Prostate gland (tissue), 2 donors: ENCODE results near the gene VPS36.

Experiments
- POLR2A ChIP-seq: fragments of 450-650 bp; IDR thresholded peaks from one replicate; pipeline ENCODE4 v1.6.1; 2016; ENCODE audit warnings: antibody characterized with exemption, mild to moderate bottlenecking
- POLR2AphosphoS5 ChIP-seq: sonication (generic); formaldehyde crosslinking; IDR thresholded peaks from one replicate; pipeline ENCODE4 v1.6.1; 2017; ENCODE audit warnings: antibody characterized with exemption
- TF ChIP-seq, protein P1 (sequence below), 4 experiments: fragments of 200-600 bp in 2 of 4; fragments of 450-650 bp in 2 of 4; sonication (generic) in 2 of 4; IDR thresholded peaks; 1 replicate in 3 of 4; 2 replicates in 1 of 4; pipeline ENCODE4 v1.5.1; 2016 to 2019; ENCODE audit warnings: antibody characterized with exemption in 4 of 4, mild to moderate bottlenecking in 2 of 4, moderate library complexity in 2 of 4

DNA sequence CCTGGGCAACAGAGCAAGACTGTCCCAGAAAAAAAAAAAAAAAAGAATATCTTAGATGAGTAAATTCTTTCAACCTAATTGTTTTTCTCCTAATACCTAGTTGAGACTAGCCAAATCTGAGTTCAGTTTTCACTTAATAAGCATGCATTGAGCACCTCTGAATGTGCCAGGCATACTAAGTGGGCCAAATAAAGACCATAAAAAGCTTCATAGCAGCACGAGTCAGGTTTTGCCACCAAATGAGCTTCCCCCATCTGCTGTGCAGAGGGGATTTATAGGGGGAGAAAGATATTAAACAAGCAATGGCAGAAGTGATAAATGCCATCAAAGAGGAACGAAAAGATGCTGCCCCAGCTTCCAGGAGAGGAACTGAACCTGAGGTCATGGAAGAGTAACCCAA lies 55.8 kb downstream of the VPS36 start:
- TF ChIP-seq POLR2A (no peak), POLR2AphosphoS5 (no peak)
- TF ChIP-seq, protein P1, sequence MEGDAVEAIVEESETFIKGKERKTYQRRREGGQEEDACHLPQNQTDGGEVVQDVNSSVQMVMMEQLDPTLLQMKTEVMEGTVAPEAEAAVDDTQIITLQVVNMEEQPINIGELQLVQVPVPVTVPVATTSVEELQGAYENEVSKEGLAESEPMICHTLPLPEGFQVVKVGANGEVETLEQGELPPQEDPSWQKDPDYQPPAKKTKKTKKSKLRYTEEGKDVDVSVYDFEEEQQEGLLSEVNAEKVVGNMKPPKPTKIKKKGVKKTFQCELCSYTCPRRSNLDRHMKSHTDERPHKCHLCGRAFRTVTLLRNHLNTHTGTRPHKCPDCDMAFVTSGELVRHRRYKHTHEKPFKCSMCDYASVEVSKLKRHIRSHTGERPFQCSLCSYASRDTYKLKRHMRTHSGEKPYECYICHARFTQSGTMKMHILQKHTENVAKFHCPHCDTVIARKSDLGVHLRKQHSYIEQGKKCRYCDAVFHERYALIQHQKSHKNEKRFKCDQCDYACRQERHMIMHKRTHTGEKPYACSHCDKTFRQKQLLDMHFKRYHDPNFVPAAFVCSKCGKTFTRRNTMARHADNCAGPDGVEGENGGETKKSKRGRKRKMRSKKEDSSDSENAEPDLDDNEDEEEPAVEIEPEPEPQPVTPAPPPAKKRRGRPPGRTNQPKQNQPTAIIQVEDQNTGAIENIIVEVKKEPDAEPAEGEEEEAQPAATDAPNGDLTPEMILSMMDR (IDR thresholded peaks at IDR 0.05): no peak
